Esophagus squamous epithelium (tissue), 5 donors: ENCODE measurements around the gene GALNT16. TPM values are rescaled to one million over a fixed set of nuclear protein-coding genes. Genes with fewer than 3 reads are reported as not detected.

ENCODE experiments used
- DNase-seq: peaks from one replicate; lab custom pipeline; 2025; lab: John Stamatoyannopoulos, UW
- H3K27ac ChIP-seq, 4 donors: fragments of 200-600 bp; sonication (generic); one replicate each; pipeline ENCODE4 v1.5.1; 2016 to 2019; ENCODE audit warnings: mild to moderate bottlenecking in 1 of 4
- H3K27me3 ChIP-seq, 4 donors: fragments of 200-600 bp; sonication (generic); 1 replicate in 3 of 4; 2 replicates in 1 of 4; pipeline versions ENCODE4 v1.5.1 to v1.6.0; 2017 to 2021; ENCODE audit warnings: antibody characterized with exemption in 1 of 4
- H3K36me3 ChIP-seq, 3 donors: fragments of 200-600 bp; sonication (generic); one replicate each; pipeline ENCODE4 v1.5.1; 2016 to 2019
- H3K4me1 ChIP-seq, 3 donors: fragments of 200-600 bp; sonication (generic); one replicate each; pipeline ENCODE4 v1.5.1; 2017 to 2019
- H3K4me3 ChIP-seq, 4 donors: fragments of 200-600 bp; sonication (generic); 1 replicate in 3 of 4; 2 replicates in 1 of 4; pipeline ENCODE4 v1.5.1; 2016 to 2019; ENCODE audit warnings: mild to moderate bottlenecking in 2 of 4, moderate library complexity in 1 of 4
- H3K9me3 ChIP-seq, 3 donors: fragments of 200-600 bp; sonication (generic); one replicate each; pipeline ENCODE4 v1.5.1; 2016 to 2019
- POLR2A ChIP-seq, 4 donors: fragments of 450-650 bp; IDR thresholded peaks; one replicate each; pipeline ENCODE4 v1.6.1; 2017; ENCODE audit warnings: antibody characterized with exemption in 4 of 4, mild to moderate bottlenecking in 4 of 4, moderate library complexity in 3 of 4
- WGBS, 2 donors: methylation state at CpG; one replicate each; pipeline ENCODE4 v1.1.5; 2018; 5-methylcytosine and 5-hydroxymethylcytosine counted together
- intact Hi-C: fragments of 100-400 bp; cut with DNase I; formaldehyde crosslinking; loops from one replicate; pipeline ENCODE4 v1.15.0; 2022
- total RNA-seq, 4 donors: library from RNA; depleted of rRNA; stranded (reverse); fragments of >200 nt; gene quantifications; one replicate each; pipeline ENCODE4 v1.1.0, GENCODE V29; 2016
- TF ChIP-seq, protein P1 (sequence below), 6 experiments: fragments of 450-650 bp in 4 of 6; fragments of 200-600 bp in 2 of 6; sonication (generic) in 2 of 6; IDR thresholded peaks; one replicate each; pipeline ENCODE4 v1.5.1; 2016 to 2019; ENCODE audit warnings: antibody characterized with exemption in 6 of 6, mild to moderate bottlenecking in 4 of 6, moderate library complexity in 4 of 6
- donor health status: DM: yes; HTN: yes; CAD: no.

Gene GALNT16
- total RNA-seq, 4 donors from 2014 or later = 0.11 to 2.7 (median 1.3) TPM

- Histone ChIP-seq H3K36me3 (no peaks in the 10 kb centered on the region), H3K9me3 (no peaks in the 10 kb centered on the region), H3K4me1 (peaks cover 6 to 29% (median 15%) of the 10 kb centered on the region in 3 donors), H3K4me3 (no peak overlapping the region), H3K27ac (peak overlapping the region in 1 of 4 donors; percentile 46), H3K27me3 (peaks cover 0 to 7% (median 0%) of the 10 kb centered on the region in 4 donors)
- 45 to 58% methylated on average over 2 to 4 of the region's 4 CpGs for WGBS, 2 donors
- intact Hi-C loops = no loop called here
- no peak for TF ChIP-seq POLR2A (IDR thresholded peaks at IDR 0.05)
- TF ChIP-seq, protein P1, sequence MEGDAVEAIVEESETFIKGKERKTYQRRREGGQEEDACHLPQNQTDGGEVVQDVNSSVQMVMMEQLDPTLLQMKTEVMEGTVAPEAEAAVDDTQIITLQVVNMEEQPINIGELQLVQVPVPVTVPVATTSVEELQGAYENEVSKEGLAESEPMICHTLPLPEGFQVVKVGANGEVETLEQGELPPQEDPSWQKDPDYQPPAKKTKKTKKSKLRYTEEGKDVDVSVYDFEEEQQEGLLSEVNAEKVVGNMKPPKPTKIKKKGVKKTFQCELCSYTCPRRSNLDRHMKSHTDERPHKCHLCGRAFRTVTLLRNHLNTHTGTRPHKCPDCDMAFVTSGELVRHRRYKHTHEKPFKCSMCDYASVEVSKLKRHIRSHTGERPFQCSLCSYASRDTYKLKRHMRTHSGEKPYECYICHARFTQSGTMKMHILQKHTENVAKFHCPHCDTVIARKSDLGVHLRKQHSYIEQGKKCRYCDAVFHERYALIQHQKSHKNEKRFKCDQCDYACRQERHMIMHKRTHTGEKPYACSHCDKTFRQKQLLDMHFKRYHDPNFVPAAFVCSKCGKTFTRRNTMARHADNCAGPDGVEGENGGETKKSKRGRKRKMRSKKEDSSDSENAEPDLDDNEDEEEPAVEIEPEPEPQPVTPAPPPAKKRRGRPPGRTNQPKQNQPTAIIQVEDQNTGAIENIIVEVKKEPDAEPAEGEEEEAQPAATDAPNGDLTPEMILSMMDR (IDR thresholded peaks at IDR 0.05) = no peak
- DNase-seq = no peak
These were observed 55.3 kb downstream of the GALNT16 start for GRCh38 chr14:69315301-69315700.

DNA sequence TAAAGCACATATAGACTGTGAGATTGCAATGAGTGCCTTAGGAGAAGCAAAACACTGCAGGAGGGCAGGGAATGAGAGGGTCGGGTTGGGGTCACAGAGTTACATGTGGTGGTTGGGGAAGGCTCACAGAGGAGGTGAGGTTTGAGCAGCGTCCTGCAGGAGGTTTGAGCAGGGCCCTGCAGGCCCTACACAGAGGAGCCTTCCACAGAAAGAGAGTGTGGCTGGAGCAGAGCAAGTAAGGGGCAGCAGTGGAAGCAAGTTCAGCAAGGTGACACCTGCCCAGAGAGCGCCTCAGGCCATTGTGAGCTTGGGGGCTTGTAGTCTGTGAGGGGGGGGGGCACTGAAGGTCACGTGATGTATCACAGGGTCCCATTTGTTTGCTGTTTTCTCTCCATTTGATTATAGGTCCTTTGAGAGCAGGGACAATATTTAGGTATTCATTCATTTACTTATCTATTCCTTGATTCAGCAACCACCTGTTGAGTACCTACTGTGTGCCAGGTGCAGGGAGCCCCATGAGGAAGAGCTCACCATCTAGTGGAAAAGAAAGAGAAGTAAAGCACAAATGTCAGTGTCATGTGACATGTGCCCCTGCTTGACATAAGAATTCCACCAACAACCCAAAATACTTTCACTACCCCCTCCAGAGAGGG is 56.6 kb downstream of the GALNT16 start:
- WGBS, 2 donors = 73 to 90% methylated on average over 4 of the region's 4 CpGs
- TF ChIP-seq, protein P1 (IDR thresholded peaks at IDR 0.05) = no peak
- TF ChIP-seq POLR2A (IDR thresholded peaks at IDR 0.05) = no peak
- Histone ChIP-seq H3K4me3 (no peak overlapping the region), H3K27ac (peak overlapping the region in 1 of 4 donors; percentile 76), H3K4me1 (peaks cover 6 to 32% (median 15%) of the 10 kb centered on the region in 3 donors), H3K27me3 (no peaks in the 10 kb centered on the region), H3K9me3 (no peaks in the 10 kb centered on the region), H3K36me3 (no peaks in the 10 kb centered on the region)
- intact Hi-C loops = no loop called here
- DNase-seq = no peak

GRCh38 chr14:69317102-69317755 is 57.3 kb downstream of the GALNT16 start:
- no peak for DNase-seq
- no peaks in the 10 kb centered on the region for H3K27me3 ChIP-seq
- no peak overlapping the region for H3K4me3 ChIP-seq
- 42 to 43% methylated on average over 4 to 6 of the region's 6 CpGs for WGBS, 2 donors
- H3K4me1 ChIP-seq = peaks cover 6 to 36% (median 15%) of the 10 kb centered on the region in 3 donors
- H3K36me3 ChIP-seq = no peaks in the 10 kb centered on the region
- TF ChIP-seq, protein P1 (IDR thresholded peaks at IDR 0.05) = no peak
- TF ChIP-seq POLR2A (IDR thresholded peaks at IDR 0.05) = no peak
- intact Hi-C loops = no loop called here
- no peaks in the 10 kb centered on the region for H3K9me3 ChIP-seq
- peak overlapping the region in 3 of 4 donors; percentile 14 to 76 (median 69) for H3K27ac ChIP-seq

DNA sequence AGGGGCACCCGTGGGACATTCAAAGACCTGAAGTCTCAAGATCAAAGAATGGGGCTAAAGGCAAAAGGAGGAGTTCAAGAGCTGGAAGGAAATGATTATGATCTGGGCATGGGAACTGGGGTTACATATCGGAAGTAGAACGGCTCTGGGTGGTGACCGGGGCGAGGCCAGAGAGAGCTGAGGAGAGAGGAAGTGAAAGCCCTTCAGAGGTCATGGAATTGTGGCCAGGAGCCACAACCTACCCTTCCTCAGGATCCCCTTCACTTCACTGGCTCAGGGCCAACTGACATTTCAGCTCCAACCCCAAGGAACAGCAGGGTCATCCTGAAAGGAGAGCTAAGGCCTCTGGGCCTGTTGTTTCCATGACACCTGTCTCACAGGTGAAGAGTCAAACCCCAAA is 57.8 kb downstream of the GALNT16 start:
- Histone ChIP-seq H3K36me3 (no peaks in the 10 kb centered on the region), H3K27me3 (no peaks in the 10 kb centered on the region), H3K4me3 (no peak overlapping the region), H3K9me3 (no peaks in the 10 kb centered on the region), H3K27ac (peak overlapping the region in 3 of 4 donors; percentile 14 to 76 (median 69)), H3K4me1 (peaks cover 6 to 36% (median 15%) of the 10 kb centered on the region in 3 donors)
- no peak for DNase-seq
- 57 to 69% methylated on average over 5 of the region's 5 CpGs for WGBS, 2 donors
- TF ChIP-seq, protein P1 (IDR thresholded peaks at IDR 0.05) = no peak
- no peak for TF ChIP-seq POLR2A (IDR thresholded peaks at IDR 0.05)
- intact Hi-C loops = no loop called here

- no peaks in the 10 kb centered on the region for H3K36me3 ChIP-seq
- TF ChIP-seq POLR2A (IDR thresholded peaks at IDR 0.05) = no peak
- TF ChIP-seq, protein P1 (IDR thresholded peaks at IDR 0.05) = no peak
- no peaks in the 10 kb centered on the region for H3K27me3 ChIP-seq
- 80 to 100% methylated on average over 1 to 2 of the region's 2 CpGs for WGBS, 2 donors
- intact Hi-C loops = no loop called here
- H3K27ac ChIP-seq = peak overlapping the region in 1 of 4 donors; percentile 69
- no peak for DNase-seq
- no peaks in the 10 kb centered on the region for H3K9me3 ChIP-seq
- peaks cover 6 to 36% (median 15%) of the 10 kb centered on the region in 3 donors for H3K4me1 ChIP-seq
- H3K4me3 ChIP-seq = no peak overlapping the region
These were observed 58.3 kb downstream of the GALNT16 start for GRCh38 chr14:69318241-69318640.
